B cell (primary cell): Measurements from ENCODE around the gene GNAI2. TPM values are rescaled to one million over a fixed set of nuclear protein-coding genes. Genes with fewer than 3 reads are reported as not detected.

Experiments
- ATAC-seq: fragments of 200-7000 bp; cut with Tn5 transposase; one replicate; pipeline ENCODE4 v1.10.0; 2021; ENCODE audit warnings: low read depth, mild to moderate bottlenecking, moderate number of reproducible peaks, moderate library complexity
- CTCF ChIA-PET: fragments of 350-600 bp; sonication (Branson Sonifier 250); formaldehyde crosslinking; loops from one replicate; lab custom pipeline; 2021; ENCODE audit warnings: antibody characterized with exemption, inconsistent platforms; lab: Charles Lee
- POLR2A ChIA-PET: fragments of 350-600 bp; sonication (Branson Sonifier 250); formaldehyde crosslinking; loops from one replicate; lab custom pipeline; 2021; ENCODE audit warnings: antibody characterized with exemption; lab: Charles Lee
- DNase-seq: peaks from one replicate; pipeline ENCODE4 v3.0.0; 2013
- H2AFZ ChIP-seq: 2 replicates; pipeline ENCODE4 v1.6.1; 2012; ENCODE audit warnings: mild to moderate bottlenecking, low read depth, low read length; ENCODE audit not compliant: insufficient read depth, poor library complexity, severe bottlenecking
- H3K27ac ChIP-seq, 2 donors: 1 replicate in 1 of 2; 2 replicates in 1 of 2; pipeline ENCODE4 v1.5.1; 2012 to 2013; ENCODE audit warnings: low read length in 2 of 2, mild to moderate bottlenecking in 2 of 2, moderate library complexity in 1 of 2
- H3K27me3 ChIP-seq, 4 experiments: fragments of 200-600 bp in 1 of 4; sonication (generic) in 1 of 4; replicated peaks in 1 of 4; 1 replicate in 2 of 4; 2 replicates in 2 of 4; pipeline versions ENCODE4 v1.6.1 to v1.7.0; 2013 to 2016; ENCODE audit warnings: low read length in 3 of 4, mild to moderate bottlenecking in 2 of 4, mixed read lengths in 1 of 4, moderate library complexity in 1 of 4; ENCODE audit not compliant: insufficient read depth in 4 of 4, control insufficient read depth in 3 of 4; ENCODE audit errors: control extremely low read depth in 1 of 4
- H3K36me3 ChIP-seq, 2 experiments: replicated peaks in 1 of 2; 1 replicate in 1 of 2; 2 replicates in 1 of 2; pipeline versions ENCODE4 v1.6.1 to v1.7.1; 2013; ENCODE audit warnings: low read length in 1 of 2; ENCODE audit not compliant: insufficient read depth in 2 of 2, control insufficient read depth in 1 of 2; ENCODE audit errors: control extremely low read depth in 1 of 2, extremely low read depth in 1 of 2
- H3K4me1 ChIP-seq, 2 donors: fragments of 200-600 bp in 1 of 2; sonication (generic) in 1 of 2; 1 replicate in 1 of 2; 2 replicates in 1 of 2; pipeline versions ENCODE4 v1.5.1 to v1.6.1; 2013 to 2017; ENCODE audit warnings: low read length in 2 of 2; ENCODE audit not compliant: control insufficient read depth in 2 of 2, insufficient read depth in 2 of 2
- H3K4me2 ChIP-seq: replicated peaks from 2 replicates; pipeline ENCODE3; 2012; ENCODE audit warnings: mild to moderate bottlenecking, low read depth, low read length; ENCODE audit not compliant: poor library complexity, severe bottlenecking
- H3K4me3 ChIP-seq, 5 experiments: fragments of 200-600 bp in 1 of 5; sonication (generic) in 1 of 5; 1 replicate in 3 of 5; 2 replicates in 2 of 5; pipeline versions ENCODE4 v1.5.1 to v1.7.0; 2011 to 2016; ENCODE audit warnings: low read length in 4 of 5, mild to moderate bottlenecking in 4 of 5, low read depth in 2 of 5, control low read depth in 1 of 5, moderate library complexity in 1 of 5; ENCODE audit not compliant: insufficient read depth in 1 of 5; ENCODE audit errors: control extremely low read depth in 1 of 5, extremely low read depth in 1 of 5
- H3K79me2 ChIP-seq: fragments of 200-600 bp; sonication (generic); one replicate; pipeline ENCODE4 v1.6.0; 2016; ENCODE audit warnings: low read length; ENCODE audit not compliant: control insufficient read depth, insufficient read depth
- H3K9ac ChIP-seq: fragments of 200-600 bp; sonication (generic); 2 replicates; pipeline ENCODE4 v1.6.1; 2017; ENCODE audit warnings: mild to moderate bottlenecking, low read length, moderate library complexity
- H3K9me3 ChIP-seq, 3 donors: one replicate each; pipeline versions ENCODE4 v1.6.1 to v1.7.1; 2013; ENCODE audit warnings: low read length in 2 of 3; ENCODE audit not compliant: control insufficient read depth in 2 of 3, insufficient read depth in 1 of 3; ENCODE audit errors: control extremely low read depth in 1 of 3
- H4K20me1 ChIP-seq: 2 replicates; pipeline ENCODE4 v1.6.0; 2012; ENCODE audit warnings: mild to moderate bottlenecking, low read length; ENCODE audit not compliant: insufficient read depth, control insufficient read depth, poor library complexity, severe bottlenecking
- H3K27ac Mint-ChIP-seq: one replicate; pipeline ENCODE4 v1.8.0; 2021; ENCODE audit warnings: mixed read lengths
- H3K27me3 Mint-ChIP-seq: one replicate; pipeline ENCODE4 v1.8.0; 2021; ENCODE audit warnings: mixed read lengths
- H3K4me1 Mint-ChIP-seq: one replicate; pipeline ENCODE4 v1.8.0; 2021; ENCODE audit warnings: mixed read lengths
- H3K4me3 Mint-ChIP-seq: one replicate; pipeline ENCODE4 v1.8.0; 2021; ENCODE audit warnings: mixed read lengths
- H3K9me3 Mint-ChIP-seq: one replicate; pipeline ENCODE4 v1.8.0; 2022; ENCODE audit warnings: mixed read lengths; ENCODE audit not compliant: insufficient read depth
- CTCF ChIP-seq: fragments of 200-600 bp; IDR thresholded peaks from one replicate; pipeline ENCODE4 v1.8.0; 2022; ENCODE audit warnings: antibody characterized with exemption, mild to moderate bottlenecking
- EZH2 ChIP-seq: IDR thresholded peaks from 2 replicates; pipeline ENCODE4 v1.6.1; 2012; ENCODE audit warnings: borderline replicate concordance, low read depth, mild to moderate bottlenecking, moderate library complexity, low read length; ENCODE audit not compliant: insufficient read depth, poor library complexity, severe bottlenecking
- WGBS: methylation state at CpG from one replicate; pipeline ENCODE4 v1.1.5; 2013; ENCODE audit warnings: missing lambda C conversion rate; ENCODE audit not compliant: insufficient coverage; 5-methylcytosine and 5-hydroxymethylcytosine counted together
- intact Hi-C: fragments of 100-400 bp; cut with micrococcal nuclease; formaldehyde crosslinking; loops from one replicate; pipeline ENCODE4 v1.10.0; 2022
- polyA plus RNA-seq: library from polyadenylated mRNA; depleted of rRNA; stranded (reverse); fragments of >200 nt; gene quantifications from 2 replicates; pipeline ENCODE4 v1.2.3, GENCODE V29; 2012
- total RNA-seq, 2 donors: library from RNA; stranded (reverse); fragments of 120-200 nt in 1 of 2; gene quantifications; 1 replicate in 1 of 2; 2 replicates in 1 of 2; pipeline versions ENCODE4 v1.2.3 to v1.2.4, GENCODE V29; 2013 to 2022

GNAI2 gene
- total and polyA plus RNA-seq, 2 donors (not counting 1 experiment from before 2014, with no cell fraction given) = 302 to 491 TPM

GRCh38 chr3:50300681-50301254, 64.8 kb downstream of the GNAI2 start:
- H3K4me1 Mint-ChIP-seq = peaks cover 39% of the 10 kb centered on the region
- Histone ChIP-seq H3K4me2 (no peak overlapping the region), H3K27me3 (no peaks in the 10 kb centered on the region), H3K9me3 (no peaks in the 10 kb centered on the region), H3K9ac (no peak overlapping the region), H3K36me3 (peaks cover 0 to 4% of the 10 kb centered on the region in 2 experiments), H3K4me1 (peaks cover 18 to 29% of the 10 kb centered on the region in 2 donors), H3K4me3 (no peak overlapping the region), H2AFZ (no peak overlapping the region), H4K20me1 (no peaks in the 10 kb centered on the region), H3K27ac (no peak overlapping the region), H3K79me2 (peaks cover 13% of the 10 kb centered on the region)
- ChIA-PET CTCF (interaction anchor here (0.9 to 3.2 kb wide), 3 partner anchors 23 to 49 kb away, joined by 3 to 28 read pairs (median 14); partner anchors contain the start of genes CYB561D2, HYAL2 and NPRL2), POLR2A (interaction anchor here (0.6 kb wide), 2 partner anchors 65 to 110 kb away, joined by 4 to 7 read pairs; no protein-coding TSS in a partner anchor)
- WGBS = 98% methylated on average over 4 of the region's 6 CpGs
- intact Hi-C loops = no loop called here
- H3K27ac Mint-ChIP-seq = peak overlapping the region; percentile 46
- TF ChIP-seq CTCF = no peak
- TF ChIP-seq EZH2 = no peak
- no peak for ATAC-seq
- DNase-seq = no peak
- H3K9me3 Mint-ChIP-seq = no peaks in the 10 kb centered on the region
- H3K27me3 Mint-ChIP-seq = no peaks in the 10 kb centered on the region
- H3K4me3 Mint-ChIP-seq = peak overlapping the region; percentile 100
